Measurements from ENCODE around the gene RAP1GAP2.

DNA sequence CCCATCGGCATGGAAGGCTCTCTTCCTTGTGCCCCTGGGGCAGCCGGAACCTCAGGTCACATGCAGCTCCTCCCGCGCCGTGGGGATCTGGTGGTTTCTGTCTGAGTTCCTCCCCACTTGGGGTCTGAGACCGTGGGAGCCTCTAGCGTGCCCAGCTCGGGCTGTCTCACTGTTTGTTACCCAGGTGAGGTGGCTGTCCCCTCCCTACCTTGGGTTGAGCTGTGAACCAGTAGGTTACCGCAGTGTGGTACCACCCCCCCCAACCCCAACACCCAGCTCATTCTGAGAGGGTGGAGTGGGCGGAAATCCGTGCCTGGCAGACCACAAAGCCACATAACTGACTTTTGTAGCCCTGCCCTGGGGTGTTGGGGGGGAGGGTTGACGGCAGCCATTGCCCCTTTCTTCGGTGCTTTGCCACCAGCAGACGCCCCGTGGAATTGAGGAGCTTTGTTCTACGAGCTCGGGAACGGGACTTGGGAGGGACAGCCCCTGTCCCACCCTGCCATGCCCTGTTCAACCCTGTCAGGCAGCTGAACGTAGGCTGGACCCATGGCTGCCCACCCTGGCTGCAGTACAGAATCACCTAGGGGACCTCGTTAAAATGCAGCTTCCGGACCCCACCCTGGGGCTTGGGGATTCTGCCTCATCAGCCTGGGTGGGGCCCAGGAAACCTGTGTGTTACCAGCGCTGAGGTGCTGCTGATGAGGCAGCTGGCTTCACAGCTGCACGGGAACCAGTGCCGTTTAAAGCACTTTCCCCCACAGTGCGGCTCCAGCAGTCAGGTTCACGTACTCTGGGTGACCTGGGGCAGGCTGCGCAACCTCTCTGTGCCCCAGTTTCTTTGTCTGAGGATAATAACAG is 18.5 kb downstream of the RAP1GAP2 start:
- TF ChIP-seq, protein P1, sequence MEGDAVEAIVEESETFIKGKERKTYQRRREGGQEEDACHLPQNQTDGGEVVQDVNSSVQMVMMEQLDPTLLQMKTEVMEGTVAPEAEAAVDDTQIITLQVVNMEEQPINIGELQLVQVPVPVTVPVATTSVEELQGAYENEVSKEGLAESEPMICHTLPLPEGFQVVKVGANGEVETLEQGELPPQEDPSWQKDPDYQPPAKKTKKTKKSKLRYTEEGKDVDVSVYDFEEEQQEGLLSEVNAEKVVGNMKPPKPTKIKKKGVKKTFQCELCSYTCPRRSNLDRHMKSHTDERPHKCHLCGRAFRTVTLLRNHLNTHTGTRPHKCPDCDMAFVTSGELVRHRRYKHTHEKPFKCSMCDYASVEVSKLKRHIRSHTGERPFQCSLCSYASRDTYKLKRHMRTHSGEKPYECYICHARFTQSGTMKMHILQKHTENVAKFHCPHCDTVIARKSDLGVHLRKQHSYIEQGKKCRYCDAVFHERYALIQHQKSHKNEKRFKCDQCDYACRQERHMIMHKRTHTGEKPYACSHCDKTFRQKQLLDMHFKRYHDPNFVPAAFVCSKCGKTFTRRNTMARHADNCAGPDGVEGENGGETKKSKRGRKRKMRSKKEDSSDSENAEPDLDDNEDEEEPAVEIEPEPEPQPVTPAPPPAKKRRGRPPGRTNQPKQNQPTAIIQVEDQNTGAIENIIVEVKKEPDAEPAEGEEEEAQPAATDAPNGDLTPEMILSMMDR (IDR thresholded peaks at IDR 0.05) = no peak
- no peak for TF ChIP-seq POLR2AphosphoS5 (IDR thresholded peaks at IDR 0.05)
